CD4-positive, alpha-beta T cell treated with Interleukin-17A for 4 hours (primary cell): ENCODE data around the gene ADARB1.

ENCODE experiments used
- DNase-seq: peaks from one replicate; pipeline ENCODE4 v3.0.0-alpha.2; 2020; ENCODE audit warnings: mixed read lengths

ADARB1 gene

DNA sequence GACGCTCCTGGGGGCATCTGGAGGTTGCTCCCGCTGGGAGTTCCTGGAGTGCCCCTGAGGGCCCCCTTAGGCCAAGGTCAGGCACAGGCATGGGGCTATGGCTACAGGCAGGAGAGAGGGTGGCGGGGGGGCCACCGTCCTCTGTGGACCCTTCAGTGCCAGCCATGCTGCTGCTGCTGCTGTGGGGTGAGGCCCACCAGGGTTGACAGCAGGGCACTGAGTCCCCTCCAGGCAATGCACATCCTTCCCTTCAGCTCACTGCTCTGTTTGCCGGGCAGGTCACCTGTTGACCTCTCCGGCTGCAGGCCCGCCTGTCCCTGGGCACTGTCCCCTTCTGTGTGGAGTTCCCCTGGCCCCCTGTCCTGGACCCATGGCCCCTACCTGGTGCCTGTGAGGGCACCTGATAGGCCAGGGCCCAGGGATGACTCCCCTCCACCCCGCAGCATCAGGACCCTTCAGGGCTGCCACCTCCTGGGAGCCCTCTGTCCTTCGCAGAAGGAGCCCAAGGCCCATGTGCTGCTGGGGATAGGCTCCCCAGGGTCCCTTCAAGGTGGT is 34.1 kb upstream of the ADARB1 start:
- DNase-seq = no peak

DNA sequence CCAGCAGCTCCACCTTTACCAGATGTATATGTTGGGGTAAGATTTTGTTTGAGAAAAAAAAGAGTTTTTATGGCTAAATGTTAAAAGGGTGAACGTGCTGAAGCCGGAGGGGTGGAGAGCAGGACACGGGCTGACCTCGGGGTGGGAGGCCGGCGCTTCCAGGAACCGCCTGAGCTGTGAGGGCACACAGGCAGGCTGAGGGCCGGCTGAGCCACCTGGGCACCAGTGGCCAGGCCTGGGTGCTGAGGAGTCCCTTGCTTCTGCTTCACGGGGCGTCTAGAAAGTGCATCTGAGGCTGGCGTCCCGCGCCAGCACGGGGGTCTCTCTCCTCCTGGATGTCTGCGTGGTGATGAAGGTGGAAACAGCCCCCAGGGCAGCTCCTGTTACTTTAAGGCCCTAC is 33.6 kb upstream of the ADARB1 start:
- DNase-seq = no peak

DNA sequence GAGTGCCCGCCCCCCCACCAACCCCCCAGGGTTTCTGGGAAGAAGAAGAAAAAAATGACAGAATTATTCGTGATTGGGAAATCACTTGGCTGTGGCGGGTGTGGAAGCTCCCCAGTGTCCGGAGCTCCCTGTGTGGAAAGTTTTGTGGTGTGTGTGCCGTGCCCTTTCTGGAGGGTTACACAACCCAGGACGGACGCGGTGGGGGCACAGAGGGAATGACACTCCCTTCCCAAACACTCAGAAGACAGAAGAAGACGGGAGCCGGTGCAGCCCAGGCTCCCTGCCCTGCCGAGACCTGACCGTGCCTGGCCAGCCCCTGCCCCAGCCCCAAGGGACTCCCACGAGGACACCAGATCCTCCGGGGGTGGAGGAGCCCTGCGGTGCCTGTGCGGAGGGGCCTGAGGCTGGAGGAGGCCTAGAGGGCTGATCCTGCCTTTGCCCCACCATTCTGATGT is 33.0 kb upstream of the ADARB1 start:
- no peak for DNase-seq

DNA sequence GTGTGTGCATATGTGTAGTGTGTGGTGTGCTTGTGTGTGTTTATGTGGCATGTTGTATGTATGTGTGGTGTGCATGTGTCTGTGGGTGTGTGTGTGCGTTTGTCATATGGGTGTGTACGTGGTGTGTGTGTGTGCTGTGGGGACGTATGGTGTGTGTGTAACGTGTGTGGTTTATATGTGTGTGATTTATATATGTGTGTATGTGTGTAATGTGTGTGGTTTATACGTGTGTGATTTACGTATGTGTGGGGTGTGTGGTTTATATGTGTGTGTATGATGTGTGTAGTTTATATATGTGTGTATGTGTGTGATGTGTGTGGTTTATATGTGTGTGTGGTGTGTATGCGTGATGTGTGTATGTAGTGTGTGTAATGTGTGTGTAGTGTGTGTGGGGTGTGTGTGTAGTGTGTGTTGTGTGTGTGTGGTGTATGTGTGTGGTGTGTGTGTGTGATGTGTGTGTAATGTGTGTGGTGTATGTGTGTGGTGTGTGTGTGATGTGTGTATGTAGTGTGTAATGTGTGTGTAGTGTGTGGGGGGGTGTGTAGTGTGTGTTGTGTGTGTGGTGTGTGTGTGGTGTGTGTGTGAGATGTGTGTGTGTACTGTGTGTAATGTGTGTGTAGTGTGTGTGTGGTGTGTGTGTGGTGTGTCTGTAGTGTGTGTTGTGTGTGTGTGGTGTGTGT is 32.3 kb upstream of the ADARB1 start:
- no peak for DNase-seq

DNA sequence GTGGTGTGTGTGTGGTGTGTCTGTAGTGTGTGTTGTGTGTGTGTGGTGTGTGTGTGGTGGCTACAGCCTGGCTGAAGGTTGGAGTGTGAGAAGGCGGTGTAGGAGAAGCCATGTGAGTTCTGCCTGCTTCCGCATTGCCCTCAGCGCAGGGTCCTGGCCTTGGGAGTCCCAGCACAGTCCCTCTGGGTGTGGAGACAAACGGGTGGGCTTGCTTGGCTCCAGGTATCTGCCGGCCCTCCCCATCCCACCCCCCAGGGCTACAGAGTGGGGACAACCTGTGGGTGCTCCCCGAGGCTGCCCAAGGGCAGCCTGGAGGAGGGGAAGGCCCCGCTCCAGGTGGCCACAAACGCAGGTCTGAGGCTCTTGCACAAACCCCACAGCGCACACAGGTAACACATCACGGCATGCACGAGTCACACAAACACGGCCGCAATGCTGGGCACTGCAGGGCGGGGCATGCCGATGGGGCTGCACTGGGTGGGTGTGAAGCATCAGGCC is 31.7 kb upstream of the ADARB1 start:
- no peak for DNase-seq

DNA sequence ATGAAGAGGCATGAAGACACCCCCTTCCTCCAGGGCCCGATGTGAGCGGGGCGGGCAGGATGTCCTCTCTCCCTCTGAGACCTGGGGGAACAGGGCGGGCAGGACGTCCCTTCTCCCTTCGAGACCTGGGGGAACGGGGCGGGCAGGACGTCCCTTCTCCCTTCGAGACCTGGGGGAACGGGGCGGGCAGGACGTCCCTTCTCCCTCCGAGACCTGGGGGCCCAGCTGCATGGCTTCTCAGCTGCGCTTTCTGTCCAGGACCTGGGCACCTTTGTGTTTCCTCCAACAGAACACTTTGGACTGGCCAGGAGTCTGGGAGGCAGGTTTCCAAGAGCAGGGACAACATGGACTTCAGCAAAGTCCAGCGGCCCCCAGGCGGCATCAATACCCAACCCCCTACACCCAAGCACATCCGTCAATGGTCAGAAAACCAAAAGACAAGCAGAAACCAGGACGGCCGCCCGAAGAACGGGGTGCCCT is 30.8 kb upstream of the ADARB1 start:
- no peak for DNase-seq

DNA sequence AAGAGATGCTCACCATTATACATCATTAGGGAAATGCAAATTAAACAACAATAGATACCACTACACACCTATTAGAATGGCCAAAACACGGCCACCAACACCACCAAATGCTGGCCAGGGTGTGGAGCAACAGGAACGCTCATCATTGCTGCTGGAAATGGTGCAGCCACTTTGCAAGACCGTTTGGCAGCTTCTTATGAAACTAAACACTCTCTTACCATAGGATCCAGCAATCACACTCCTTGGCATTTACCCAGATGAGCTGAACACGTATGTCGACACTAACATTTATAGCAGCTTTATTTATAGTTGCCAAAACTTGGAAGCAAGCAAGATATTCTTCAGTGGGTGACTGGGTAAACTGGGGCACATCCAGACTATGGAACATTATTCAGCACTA is 28.9 kb upstream of the ADARB1 start:
- DNase-seq = no peak

DNA sequence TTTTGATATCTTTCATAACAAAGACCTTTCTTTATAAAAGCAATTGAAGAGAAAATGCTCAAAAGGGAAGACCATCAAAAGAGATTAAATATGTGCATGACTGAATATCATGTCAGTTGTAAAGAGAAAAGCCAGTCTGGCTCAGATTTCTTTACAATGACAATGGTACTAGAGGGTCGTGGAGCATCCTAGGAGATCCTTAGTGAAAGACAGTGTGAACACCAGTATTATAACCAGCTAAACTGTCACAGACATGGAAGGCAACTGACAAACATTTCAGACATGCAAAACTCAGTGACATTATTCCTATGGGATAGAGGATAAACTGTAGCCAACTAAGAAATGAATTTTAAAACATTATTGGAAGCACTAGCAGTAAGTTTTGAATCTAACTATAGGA is 27.1 kb upstream of the ADARB1 start:
- no peak for DNase-seq

DNA sequence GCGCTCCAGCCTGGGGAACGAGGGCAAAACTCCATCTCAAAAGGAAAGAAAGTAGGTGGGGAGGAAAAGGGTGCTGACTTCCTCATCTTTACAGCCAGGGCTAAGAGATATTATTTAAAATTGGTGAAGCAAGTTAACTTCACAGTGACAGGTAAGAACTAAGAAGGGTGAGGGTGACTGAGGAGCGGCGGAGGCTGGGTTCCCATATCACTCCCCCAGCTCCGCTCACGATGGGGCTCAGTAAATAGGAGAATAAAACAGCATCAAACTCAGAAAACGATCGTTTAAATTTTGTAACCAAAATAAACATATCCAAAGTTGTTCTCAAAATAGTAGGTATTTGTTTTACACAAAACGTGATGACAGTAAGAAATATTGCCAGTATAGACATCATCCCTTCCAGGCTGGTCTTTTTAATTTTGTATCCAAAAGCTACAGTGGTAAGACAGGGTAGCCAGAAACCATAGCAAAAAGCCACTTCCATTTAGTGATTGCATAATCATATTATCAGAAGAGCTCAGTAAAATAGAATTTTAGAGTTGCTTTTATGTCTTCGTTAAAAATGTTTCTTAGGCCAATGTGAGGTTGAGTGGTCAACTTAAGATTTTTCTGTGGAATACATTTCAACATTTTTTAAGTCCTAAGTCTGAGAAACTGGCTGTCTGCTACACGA is 26.2 kb upstream of the ADARB1 start:
- no peak for DNase-seq

DNA sequence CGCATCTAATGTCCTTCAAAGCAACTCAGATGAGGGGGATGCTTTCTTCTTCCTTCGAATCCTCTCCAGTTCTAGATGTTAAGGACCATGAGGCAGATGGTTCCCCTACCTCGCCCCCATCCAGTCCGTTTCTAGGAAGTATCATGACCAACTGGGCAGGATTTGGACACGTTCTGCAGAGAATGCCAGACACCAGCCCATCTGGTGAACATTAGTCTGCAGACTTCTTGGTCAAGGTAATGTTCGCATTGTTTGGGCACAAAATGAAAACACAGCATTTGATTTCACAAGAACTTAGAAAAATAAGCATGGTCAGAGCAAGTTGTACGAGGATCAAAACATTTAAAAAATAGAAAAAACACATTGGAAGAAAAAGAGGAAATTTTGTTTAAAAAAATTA is 25.4 kb upstream of the ADARB1 start:
- no peak for DNase-seq

DNA sequence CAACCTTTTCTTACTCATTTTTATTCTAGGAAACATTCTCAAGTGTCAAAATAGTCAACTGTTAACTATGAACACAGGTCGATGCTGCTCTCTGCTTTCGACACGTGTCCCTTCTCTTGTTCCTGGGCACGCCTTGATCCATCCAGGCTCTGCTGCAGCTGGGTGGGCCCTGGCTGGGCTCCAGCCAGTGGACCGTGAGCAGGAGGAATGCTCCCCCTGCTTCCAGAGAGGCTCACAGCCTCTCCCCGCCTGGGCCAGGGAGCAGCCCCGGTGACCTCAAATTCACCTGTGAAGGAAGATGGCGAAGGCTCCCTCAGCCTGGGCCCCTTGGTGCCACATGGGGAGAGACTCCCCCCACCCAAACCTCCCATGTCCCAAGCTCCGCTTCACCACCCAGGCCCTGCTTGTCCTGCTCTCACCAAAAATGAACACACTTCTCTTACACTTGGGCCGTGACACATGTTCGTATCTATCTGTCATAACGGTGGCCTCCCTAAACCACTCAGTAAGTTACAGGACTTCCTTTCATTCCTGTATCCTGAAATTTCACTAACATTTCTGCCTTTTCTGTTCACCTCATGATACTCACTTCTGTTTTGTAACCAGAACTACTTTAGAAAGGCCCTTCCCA is 24.6 kb upstream of the ADARB1 start:
- DNase-seq = no peak

DNA sequence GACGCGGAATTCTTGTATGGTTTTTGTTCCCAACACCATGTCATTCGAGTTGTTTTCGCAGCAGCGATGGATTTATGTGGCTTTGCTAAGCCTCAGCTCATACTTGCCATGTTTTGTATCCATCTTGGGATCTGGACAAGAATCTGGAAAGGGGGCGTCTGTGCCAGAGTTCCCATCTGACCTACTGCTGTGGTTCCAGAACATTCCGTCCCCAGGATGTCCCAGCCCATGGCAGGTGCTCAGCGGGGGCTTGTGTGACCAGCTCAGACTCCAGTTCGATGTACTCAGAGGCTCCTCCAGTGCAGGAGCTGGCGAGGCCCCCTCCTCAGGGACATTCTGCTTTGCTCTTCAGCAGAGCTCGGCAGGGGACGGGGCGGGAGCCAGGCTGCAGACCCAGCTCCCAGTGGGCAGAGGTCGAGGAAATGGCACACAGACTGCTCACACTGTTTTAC is 24.0 kb upstream of the ADARB1 start:
- DNase-seq = no peak

DNA sequence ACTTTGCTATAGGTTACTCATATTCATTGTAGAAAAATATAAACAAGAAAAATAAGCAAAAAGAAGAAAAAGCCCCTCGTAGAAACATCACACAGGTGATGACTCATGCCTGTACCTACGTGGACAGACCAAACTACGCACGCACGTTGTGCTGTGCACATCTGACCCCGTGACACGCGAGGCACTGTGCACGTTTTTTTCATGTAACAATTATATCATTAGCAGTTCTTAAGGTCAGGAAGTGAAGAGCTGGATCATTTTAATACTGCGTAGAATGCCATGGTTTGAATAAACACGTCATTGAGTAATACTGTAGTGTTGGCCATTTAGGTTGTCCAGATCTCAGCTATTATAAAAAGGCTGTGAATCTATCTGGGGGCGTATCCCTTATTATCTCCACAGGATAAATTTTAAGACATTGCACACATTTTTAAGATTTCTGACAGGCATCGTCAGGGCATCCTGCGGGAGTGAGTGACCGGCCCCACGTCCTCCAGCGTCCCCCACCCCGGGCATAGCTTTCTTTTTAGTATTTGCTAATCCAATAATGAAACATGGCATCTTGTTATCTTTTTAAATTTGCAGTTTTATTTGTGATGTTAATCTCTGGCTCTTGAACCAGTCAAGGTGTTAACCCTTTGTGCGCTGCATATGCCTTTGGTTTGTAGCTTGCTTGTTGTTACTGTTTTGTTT is 23.4 kb upstream of the ADARB1 start:
- no peak for DNase-seq

DNA sequence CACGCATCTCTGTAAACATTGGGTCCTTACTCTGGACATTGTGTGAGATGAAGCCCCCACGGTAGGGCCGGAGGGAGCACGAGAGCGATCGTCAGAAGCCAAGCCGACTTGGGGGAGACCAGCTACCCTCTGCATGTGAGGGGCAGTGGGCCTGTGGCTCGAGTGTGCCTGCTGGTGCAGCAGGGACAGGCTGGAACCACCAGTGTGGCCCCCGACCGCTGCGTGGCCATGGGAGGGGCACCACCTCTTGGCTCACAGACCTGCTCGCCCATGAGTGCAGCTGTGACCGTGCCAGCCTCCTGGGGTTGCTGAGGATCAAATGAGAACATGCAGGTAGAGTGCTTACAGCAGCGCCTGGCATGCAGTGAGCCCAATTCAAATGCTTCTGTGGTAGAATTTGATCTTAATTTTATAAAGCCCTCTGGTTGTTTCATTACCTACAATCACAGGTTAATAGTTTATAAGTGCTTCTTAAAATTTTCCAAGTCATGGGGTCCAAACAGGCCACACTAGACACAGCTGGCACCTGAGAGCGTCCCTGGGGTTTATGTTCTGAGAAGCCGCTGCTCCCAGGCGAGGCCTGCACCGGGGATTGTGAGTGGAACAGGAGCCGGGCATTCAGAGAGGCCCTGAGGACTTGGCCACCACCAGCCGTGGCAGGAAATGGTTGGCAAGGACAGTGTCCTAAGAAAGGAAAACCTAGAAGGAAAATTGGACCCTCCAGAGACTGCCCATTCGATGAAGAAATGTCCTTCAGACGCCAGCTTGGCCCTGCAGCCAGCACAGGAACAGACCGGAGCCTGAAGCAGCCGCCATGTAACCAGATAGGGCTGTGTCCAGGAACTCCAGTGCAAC is 22.6 kb upstream of the ADARB1 start:
- DNase-seq = no peak

DNA sequence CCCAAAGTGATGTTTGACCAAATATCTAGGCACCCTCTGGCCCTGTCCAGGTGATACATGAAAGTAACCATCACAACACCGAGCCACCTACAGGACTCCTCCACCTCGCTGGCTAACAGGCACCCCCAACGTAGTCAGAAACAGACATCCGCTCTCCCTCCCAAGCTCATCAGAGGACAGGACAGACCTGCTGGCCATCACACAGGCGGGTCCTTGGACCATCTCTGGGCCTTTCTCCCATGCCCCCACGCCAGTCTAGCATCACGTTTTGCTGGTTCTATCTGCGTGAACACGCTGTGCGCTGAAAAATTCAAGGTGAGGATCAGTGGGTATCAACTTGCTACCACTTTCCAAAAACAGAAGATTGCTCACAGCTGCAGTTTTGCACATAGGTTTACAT is 21.4 kb upstream of the ADARB1 start:
- DNase-seq = no peak

DNA sequence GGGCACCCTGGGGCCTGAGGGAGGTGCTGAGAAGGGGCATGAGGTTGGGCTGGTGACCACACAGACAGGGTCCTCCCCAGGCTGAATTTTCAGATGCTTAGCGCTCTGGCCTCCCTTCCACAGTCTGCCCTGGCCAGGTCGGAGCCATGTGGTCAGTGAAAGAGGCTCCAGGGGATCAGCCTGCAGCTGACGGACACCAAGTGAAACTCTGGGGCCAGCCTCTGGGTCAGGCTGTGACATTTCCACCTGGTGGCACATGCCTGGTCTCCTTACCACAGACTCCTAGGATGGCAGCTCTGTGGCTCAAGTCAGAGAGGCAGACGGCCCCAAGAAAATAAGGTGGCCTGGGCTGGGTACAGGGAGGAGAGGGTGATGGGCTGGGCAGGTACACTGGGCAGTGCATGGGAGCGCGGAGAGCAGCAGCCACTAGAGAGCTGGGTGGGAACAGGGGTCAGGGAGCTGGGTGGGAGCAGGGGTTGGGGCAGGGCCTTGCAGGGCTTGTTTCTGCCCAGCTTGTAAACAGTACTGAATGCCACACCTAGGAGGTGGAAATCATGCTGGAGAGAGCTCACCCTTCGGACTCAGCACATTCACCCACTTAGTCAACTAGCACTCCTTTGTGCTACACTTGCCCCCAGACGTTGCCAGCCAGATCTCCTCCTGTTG is 20.7 kb upstream of the ADARB1 start:
- DNase-seq = no peak

DNA sequence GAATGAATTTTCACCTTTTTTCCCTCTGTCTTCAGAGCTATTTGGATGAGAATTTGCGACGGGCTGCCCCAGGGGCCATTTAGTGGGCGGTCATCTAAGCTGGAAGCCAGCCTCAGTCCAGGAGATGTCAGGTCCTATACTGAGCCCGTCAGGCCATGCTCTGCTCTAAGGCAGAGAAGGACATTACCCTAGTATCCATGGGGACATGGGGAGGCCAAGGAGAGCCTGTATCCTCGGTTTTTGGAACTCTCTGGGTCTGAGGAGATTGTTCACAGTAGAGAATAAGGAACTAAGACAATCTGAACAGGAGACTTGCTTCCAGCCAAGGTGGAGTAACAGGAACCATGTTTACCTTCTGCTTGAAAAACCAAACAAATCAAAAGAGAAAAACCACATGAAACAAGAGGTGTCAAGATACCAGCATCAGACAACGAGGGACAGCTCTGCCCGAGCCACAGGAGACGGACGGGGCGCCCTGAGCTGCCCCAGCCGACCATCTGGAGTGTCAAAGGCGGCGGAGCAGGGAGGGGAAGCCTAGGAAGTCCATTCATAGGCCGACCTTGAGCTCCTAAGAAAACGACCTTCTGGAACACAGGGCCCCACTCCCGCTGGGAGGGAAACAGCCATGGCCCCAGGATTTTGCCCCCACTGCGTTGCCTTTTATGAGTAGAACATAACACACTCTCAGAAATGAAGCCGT is 20.0 kb upstream of the ADARB1 start:
- DNase-seq = no peak

DNA sequence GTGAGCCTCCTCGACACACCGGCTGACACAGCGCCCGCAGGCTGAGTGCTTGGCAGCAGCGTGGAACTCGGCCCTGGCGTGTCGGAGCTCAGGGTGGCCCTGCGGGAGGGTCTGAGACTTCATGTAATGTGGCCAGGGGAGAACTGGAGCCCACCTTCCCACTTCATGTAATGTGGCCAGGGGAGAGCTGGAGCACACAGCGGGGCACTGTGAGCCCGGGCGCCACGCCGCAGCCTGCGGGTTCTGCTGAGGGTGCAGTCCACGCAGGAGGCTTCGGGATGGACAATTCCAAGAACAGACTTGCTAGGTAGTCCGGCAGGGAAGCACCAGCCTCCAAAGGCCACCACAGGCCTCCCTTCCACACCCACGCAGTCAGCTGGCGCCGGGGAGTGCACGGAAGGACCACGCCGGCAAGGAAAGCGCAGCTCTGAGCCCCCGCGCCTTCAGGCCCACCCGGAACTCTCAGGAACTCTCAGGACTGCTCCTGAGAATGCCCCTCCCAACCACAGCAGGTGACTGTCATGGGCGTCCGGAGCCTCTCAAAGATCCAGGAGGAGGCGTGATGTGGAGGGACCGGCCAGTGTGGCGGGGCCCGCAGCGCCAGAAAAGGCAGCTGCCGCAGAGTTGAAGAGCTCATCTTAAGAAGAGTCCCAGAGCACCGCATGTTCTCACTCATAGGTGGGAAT is 19.3 kb upstream of the ADARB1 start:
- no peak for DNase-seq

DNA sequence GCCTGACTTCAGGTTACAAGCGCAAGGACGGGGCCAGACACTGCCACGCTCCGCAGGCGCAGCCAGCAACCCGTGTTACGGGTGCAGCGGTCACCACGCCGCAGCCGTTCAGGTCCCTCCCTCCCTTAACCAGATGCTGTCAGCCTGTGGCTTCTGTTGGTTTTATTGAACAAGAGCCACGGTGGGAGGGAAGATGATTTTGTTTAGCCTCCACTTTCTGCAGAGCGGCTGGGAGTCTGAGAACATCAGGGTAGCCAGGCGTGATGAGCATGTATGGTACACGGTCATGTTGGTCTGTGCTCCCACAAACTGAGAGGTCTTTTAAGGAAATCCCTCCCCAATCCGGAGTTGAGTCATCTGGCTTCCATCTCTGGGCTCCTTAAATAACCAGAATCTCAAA is 18.5 kb upstream of the ADARB1 start:
- no peak for DNase-seq

DNA sequence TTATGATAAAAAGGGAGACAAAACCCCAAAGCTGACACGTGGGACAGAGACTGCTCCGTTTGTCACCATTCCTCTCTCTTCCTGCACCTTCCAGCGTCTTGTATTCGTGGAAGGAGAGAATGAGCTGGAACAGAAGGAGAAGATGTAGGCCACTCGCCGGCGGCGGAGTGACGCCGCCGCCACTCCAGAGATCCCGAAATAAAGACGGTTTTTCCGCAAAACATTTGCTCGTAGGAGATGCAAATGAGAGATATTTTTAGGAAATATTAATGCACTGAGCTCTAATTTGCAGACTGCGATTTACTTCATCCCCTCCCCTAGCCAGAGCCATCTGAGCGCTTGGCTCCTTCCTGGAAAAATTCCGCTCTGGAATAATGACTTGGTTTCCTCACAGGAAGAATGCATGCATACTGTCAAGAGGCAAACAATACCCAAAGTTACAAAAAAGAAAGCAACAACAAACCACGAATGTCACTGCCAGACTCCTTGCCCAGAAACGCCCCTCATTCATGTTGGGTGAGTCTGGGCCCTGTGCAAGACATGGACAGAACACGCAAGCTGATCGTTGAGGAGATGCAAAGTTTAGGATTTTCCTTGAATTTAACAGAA is 18.0 kb upstream of the ADARB1 start:
- DNase-seq = no peak
